ENCODE measurements around the gene MED27.

MED27 gene

DNA sequence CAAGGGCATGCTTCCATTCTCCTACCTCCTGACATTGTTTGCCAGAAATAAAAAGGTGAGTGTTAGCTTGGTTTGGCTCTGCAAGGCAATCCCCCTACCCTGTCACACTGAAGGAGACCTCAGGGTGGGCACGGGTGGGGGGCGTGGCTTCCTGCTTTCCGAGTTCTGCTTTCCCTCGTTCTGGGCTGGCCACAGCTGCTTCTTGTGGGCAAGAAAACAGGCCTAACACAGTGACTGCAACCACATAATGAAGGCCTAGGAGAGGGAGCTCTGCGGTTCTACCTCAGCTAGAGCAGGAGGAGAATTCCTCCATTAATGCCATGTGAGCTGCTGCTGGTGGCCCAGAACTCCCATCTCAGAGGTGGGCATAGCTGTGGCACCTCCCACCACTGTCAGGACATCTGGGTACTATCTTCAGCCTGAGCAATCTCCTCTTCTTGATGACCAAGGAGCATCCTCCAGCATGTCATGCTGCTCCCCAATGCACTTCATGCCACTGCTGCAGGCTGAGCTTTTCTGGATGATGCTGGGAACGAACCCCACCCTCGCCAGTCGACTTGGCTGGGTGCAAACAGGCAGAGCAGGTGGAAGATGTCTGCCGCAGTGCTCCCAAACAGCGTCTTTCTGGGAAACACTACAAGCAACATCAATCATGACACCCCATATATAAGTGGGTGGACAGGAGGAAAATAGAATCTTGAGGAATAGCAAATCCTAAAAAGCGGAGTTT lies 200.3 kb downstream of the MED27 start:
- DNase-seq (ENCODE audit: low spot score): no peak

DNA sequence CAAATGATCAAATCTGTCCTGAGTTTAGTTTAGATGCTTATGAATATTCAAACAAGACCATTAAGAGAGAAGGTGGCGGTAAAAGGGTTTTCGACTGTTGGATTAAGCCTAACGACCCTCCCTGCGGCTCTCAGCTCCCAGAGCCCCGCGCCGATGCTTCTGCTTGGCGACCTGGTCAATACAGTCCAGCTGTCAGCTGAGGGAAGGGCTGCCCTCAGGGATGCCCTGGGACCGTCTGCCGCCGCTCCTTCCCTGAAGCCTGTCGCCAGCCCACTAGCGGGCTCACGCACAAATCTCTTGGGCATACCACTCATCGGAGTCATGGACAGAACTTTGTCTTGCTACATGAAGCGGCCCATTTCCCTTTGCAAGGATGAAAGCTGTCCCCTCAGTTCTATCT lies 203.2 kb downstream of the MED27 start:
- no peak for DNase-seq (ENCODE audit: low spot score)

DNA sequence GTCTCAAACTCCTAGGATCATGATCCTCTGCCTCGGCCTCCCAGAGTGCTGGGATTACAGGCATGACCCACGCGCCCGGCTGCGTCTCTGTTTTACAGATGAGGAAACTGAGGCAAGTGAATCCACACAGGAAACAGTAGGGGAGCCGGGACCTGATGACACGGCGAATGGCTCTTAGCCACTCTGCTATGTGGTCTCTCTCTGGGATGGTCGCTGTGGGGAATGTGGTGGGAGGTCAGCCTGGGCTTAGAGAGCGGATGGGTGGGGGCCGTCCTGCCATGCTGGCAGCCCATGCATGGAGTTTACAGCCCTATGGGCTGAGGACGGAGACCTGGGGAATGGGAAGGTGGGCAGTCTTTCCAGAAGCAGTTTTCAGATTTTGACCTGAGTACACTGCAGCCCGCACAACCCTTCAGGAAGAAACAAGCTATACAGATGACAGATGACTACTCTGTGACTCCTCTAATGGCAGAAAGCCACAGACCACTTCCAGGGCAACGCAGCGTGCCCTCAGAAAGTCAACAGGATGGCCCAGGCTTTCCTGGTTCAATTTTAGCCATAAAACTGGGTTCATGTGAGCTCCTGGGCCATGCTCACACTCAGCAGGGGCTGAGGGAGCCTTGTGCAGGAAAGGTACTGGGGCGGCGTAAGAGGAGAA lies 203.7 kb downstream of the MED27 start:
- DNase-seq (ENCODE audit: low spot score): peak; percentile 73

DNA sequence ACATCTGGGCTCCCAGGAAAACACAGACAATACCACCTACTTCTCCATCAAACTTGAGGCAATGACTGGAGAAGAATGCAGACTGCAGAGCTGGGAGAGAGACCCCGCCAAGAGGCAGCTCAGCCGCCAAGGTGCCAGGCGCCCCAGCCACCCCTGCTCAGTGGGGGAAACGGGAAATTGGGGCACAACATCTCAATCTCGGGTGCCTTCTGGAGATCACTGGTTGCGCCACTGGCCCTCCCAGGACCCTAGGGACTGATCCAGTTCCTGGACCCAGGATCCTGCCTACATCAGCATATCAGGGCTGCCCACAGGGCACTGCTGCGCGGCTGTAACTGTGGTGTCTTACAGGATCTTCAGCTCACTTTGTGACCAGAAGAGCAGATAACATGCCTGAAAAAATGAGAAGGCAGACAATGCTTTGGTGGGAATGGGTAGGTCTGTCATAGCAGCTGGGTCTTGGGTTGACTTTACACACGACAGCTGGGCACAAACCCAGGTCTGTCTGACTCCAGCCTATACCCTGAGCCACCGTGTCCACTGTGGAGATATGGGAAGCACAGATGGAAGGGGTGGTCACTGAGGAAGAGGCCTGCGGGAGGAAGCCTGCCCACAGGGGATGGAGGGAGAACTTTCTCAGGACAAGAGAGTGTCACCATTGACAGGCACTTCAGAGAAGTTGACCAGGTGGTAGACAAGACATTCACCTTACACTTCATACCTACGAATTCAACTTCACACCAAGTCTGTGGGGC lies 204.6 kb downstream of the MED27 start:
- DNase-seq (ENCODE audit: low spot score): no peak

DNA sequence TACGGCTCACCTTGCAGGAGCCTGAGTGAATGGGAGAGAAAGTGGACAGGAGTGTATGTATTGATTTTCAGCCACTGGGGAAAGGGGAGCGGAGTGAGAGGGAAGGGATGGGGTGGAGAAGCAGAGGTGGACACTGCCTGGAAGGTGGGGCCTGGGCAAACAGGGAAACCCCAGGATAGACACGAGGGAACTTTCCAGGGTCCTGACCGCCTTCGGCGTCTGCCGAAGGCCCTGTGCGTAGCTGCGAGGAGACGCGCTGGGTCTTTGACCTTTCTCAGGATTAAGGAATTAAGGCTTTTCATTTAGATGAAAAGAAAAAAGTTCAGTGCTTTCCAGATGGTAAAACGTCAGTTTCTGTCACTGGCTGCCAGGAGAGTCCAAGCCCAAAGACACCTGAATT lies 205.2 kb downstream of the MED27 start:
- DNase-seq (ENCODE audit: low spot score): no peak

DNA sequence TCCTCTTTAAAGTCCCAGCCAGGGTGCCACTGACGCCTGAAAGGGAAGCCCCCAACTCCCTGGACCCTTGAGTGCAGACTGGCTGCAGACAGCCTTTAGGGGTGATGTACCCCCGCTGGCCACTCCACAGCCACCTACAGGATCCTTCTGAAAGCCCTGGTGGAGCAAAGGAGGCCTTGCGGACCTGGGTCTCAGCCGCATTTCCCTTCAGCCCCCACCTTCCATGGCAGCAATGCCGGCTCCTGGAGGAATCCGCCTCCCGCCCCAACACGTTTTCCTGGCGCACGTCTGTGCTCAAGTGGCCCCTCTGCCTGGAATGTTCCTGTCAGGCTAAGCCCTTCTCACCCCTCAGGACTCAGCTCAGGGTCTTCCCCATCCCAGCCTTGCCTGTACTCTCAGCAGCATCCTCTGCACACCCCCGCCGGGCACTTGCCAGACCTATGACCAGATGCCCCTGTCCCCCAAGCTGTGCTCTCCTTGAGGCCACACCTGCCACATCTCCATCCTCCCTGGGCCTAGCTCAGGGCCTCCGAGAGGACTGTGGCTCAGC lies 205.7 kb downstream of the MED27 start:
- DNase-seq (ENCODE audit: low spot score): no peak

DNA sequence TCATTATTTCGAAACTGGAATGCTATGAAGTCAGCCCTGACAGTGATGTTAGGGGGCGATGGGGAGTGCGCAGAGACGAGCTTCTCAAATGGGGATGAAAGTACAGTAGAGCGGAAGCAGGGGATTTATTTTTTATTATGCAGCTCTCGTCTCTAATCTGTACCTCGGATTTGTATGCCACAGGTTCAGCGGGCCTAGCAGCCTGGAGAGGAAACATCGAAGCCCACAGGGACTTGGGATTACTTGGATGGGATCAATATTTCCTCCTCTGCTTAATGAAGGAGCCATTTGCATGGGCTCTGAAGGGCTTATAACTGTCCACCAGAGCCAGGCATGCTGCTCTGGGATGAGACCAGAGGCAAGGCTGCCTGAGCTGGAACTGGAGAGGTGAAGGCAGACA lies 206.3 kb downstream of the MED27 start:
- DNase-seq (ENCODE audit: low spot score): no peak

DNA sequence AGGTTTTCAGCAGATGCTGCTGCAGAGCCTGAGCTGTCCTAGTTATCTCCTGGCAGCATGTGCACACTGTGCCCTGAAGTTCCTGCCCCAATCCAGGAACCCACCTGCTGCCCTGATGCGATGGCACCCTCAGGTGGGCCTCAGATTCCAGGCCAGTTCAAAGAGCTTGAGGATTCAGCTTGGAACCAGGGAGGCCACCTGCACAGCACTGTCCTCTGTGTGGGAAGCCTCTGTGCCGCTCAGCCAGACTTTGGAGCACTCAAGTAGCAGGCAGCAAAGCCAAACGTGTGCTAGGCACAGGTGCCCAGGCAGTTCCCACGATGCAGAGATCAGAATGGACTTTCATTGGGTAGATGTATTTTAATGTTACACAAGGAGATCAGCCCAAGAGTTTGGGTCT lies 207.0 kb downstream of the MED27 start:
- no peak for DNase-seq (ENCODE audit: low spot score)

DNA sequence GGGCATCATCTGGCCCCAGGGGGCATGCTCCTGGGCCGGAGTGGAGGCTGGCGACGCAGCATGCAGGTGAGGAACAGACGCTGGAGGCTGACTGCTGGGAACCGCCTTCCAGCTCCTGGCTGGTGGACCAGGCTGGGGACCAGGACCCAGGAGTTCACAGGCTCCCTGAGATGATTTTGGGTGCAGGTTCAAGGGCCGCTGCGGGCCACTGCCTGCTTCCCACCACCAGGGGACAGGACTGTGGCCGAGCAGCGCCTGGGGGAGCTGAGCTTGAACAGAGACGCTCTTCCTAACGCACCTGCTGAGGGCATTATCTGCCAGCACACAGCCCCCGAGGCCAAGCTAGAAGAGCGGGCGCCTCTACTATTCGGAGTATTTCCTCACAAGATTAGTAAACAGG lies 207.7 kb downstream of the MED27 start:
- DNase-seq (ENCODE audit: low spot score): no peak

DNA sequence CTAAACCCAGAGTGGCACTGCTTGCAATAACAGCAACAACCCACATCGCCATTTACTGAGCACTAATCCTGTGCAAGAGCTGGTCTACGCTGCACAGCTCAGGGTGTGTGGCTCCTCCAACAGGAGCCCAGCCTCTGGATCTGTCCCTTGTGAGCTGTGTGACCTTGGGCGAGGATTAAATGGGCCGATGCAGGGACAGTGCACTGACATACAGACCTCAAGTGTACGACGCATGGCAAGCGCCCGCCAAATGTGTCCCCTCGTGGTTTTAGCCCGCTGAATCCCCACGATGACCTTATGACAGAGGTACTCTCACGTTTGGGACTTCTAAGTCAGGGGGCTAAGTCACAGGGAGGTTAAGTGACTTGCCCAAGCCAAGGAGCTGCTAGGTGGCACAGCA lies 209.5 kb downstream of the MED27 start:
- no peak for DNase-seq (ENCODE audit: low spot score)

DNA sequence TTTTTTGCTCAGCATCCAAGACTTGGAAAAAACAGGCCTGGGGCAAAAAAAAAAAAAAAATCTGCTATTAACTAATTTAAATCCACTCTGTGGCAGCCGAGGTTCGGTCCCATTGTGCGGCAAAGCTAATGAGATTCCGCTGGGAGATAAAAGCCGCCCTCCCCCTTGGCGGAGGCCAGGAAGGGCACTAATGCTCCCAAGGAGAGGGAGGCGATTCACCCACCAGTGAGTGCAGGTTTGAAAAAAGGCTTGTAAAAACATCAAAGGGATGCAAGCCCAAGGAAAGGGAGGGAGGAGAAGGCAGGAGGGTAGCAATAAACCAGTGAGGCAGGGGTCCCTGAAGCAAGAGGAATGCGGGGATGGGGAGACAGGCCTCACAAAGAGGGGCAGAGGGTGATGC lies 210.3 kb downstream of the MED27 start:
- no peak for DNase-seq (ENCODE audit: low spot score)

DNA sequence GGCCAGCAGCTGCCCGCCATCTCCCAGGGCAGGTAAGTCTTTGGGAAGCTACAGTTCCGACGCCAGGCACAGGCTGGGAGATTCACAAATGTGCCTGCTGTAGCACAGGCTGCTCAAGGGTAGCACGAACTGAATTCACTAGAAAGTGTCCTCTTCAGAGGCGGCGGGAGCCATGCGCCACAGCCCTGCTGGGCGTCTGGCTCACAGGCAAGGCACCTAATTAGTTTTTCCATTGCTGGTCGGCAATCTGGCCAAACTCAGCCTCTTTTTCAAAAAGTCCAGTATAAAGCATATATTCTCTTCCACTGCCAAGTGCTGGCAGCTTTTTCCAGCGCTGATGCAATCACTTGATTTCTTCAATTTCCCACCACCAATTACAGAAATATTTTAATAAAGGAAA lies 210.9 kb downstream of the MED27 start:
- no peak for DNase-seq (ENCODE audit: low spot score)

DNA sequence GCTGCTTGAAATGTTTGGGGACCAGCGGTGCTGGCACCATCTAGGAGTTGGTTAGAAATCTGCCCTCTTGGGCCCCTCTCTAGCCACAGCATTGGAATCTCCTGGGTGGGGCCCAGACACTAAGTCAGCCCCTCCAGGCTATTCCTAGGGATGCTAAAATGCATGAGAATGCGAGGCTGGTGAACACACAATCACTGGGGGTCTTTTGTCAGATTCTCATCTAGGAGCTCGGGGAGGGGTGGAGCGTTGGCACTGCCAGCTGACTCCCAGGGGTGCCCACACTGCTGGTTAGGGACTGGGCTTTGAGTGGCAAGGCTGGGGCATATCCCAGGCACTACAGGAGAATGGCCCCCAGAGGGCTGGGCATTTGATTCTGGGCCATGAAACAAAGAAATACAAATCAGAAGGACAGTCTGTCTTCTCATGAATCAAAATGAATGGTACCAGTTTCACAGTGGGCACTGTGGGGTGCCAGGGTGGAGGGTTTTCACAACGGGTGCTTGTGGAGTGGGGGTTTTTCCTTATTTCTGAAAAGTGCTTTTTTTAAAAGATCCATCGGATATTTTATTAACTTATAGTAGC lies 212.0 kb downstream of the MED27 start:
- no peak for DNase-seq (ENCODE audit: low spot score)

DNA sequence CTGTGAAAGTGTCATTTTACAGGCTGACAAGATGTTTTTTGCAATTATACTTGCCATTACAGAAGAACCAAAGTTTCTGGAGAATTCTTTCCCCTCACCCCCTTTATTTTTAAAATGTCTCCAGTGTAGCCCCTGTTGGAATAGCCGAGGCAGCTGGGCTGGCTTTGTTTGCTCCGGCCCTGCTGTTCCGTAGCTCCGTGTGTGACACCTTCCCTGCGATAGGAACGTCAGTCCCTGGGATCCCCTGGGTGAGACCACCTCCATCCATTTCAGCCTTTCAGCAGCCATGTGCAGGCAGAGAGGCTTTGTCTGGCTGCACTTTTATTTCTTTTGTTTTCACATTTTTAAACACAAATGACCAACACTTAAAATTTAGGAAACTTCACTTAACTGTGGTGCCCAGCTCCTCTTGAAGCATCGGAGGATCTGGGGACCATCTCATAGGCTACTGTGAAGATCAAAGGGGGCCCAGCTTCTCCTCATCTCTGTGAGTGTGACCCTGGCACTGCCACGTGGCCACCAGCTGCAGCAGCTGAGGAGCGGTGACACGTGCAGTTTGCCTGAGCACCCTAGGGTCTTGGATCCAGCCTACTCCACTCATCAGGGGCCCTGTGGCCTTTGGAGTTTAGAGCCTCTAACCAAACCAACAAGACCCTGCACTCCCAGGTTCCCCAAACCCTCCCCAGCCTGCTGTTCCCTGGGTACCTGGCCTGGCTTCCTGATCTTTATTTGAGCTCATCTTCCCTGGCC lies 214.0 kb downstream of the MED27 start:
- DNase-seq (ENCODE audit: low spot score): no peak

DNA sequence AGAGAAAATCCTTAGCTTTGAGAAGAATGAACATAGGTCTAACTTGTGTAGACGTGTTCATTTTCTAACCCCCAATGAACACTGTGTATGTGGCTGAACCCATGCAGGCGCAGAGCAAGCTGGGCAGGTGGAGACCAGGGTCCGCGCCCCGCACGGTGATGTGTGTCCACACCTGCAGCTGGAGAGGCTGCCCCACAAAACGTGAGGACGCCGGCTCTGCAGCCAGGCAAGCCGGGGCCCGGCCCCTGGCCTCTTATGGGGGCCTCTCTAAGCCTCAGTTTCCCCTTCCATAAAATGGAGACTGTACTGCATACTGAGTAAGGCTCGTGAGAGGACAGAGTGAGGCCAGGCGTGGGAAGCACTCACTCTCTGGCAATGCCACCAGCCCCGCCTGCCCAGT lies 215.1 kb downstream of the MED27 start:
- no peak for DNase-seq (ENCODE audit: low spot score)

DNA sequence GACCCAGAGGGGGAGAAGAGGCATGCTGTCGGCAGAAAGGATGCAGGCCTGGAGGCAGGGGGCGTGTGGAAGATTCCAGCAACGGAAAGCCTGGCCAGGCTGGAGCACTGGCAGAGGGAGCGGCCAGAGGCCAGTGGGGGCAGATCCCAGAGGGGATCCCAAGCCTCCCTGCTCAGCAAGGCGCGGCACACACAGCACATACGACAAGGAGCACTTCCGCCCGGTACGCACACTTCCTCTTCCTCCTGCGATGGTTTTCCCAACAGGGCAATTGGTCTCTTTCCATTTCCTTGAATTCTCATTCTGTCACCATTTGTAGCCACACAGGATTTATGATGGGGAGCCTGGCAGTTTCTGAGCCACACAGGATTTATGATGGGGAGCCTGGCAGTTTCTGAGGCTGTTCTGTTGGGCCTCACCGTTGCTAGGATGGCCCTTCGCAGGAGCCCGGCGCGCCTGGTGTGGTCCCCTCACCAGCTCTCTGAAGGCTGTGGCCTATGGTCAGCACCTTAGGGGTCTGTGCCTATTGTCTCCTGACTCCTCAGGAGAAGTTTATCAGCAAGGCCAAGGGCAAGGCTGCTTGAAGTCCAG lies 216.3 kb downstream of the MED27 start:
- no peak for DNase-seq (ENCODE audit: low spot score)

DNA sequence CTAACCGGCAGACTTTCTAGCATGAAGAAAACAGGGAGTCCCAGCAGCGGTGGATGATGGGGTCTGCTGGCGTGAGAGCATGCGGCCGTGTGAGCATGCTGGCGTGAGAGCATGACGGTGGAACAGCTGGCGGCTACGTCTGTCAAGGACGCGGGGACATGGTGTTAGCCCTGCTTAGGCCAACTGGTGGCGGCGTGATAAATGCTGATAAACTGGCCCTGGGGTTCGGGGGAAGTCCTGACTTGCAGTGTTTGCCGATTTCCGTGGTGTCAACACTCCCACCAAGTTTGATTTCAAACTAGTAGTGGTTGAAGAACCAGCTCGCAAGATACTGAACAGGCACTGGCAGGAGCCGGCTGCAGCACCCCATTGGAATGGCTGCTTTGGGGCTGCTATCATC lies 217.4 kb downstream of the MED27 start:
- no peak for DNase-seq (ENCODE audit: low spot score)

DNA sequence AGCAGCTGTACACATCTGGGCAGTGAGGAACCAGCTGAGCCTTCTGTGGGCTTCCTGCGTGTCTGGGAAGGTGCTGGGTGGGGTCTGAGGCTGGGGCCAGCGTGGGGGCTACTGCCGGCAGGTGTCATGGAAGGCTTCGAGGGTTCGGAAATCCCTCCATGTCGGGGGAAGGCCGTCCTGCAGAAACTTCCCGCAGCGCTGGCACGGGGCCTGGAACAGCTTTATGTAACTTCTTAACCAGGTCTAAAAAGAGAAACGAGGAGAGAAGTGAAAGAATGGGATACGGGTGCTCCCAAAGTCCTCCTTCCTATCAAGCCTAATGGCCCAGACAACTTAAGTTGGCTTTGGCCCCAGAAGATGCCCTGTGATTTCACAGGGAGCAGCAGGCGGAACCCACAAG lies 219.2 kb downstream of the MED27 start:
- DNase-seq (ENCODE audit: low spot score): no peak

DNA sequence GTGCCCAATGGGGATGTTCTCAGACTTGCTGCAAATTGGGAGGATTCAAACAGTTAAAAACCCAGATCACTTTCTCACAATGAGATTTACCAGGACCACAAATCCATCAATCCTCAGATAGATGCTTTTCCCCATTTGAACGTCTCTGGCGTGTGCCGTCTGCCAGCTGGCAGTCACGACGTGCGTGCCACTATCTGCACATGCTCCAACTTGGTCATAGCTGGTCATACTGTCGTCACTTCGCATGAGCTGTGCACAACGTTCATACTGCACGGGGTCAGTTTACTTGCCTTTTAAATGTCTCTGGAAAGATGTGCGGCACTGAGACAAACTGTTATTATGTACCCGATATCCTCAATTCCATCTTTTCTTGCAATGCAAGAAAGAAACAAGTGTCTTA lies 221.5 kb downstream of the MED27 start:
- no peak for DNase-seq (ENCODE audit: low spot score)

DNA sequence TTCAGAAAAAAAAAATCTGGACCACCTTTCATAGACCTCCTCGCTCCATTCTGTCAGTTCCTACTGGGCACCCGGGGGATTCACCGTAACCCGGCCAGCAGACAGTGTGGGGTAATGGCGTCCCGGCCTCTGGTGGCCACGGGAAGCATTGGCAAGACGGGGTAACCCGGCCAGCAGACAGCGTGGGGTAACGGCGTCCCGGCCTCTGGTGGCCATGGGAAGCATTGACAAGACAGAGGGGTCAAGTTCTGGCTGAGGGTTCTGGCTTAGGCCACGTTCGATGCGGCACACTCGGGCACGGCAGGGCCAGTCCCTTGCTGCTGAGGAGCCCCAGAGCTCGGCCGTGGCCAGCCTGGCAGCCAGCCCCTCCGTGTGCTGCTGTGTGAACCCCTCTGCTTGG lies 223.6 kb downstream of the MED27 start:
- DNase-seq (ENCODE audit: low spot score): no peak

DNA sequence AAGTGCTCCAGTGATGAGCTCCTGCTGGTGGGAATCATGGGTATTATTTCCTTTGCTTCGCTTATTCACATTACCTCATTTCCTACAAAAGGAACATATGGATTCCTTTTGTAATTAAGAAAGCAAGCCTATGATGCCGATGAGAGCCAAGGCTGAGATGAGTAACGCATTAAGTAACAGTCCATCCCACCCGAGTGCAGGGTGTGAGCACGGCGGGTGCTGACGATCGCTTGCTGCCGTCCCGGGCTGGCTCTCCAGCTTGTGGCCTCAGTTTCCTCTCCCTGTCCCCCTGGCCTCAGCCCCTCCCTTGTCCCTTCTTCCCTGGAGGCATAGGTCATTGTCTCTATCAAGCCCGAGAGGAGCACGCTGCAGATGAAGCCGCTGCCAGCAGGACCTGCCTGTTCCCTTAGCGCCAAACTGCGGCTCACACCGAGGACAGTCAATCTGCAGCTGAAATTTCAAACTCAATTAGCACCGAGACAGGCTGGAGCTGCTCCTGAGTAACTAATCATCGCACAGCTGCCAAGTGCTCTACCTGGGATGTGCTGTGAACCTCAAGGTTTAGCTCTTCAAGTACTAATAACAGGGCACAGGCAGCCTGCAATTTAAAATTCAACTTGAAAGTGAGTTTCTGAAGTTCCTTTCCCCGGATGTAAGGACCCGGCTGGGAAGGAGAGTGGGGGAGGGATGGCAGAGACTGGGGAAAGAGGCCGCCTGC lies 224.6 kb downstream of the MED27 start:
- DNase-seq (ENCODE audit: low spot score): no peak

All from RKO (cell line).